ES-I3 (cell line): ENCODE results near the gene CRACR2B.

ENCODE experiments used
- H3K36me3 ChIP-seq: 2 replicates; pipeline ENCODE4 v1.6.1; 2013; ENCODE audit warnings: mild to moderate bottlenecking, low read length, control low read depth, moderate library complexity; ENCODE audit not compliant: insufficient read depth
- H3K4me1 ChIP-seq: 2 replicates; pipeline ENCODE4 v1.6.1; 2013; ENCODE audit warnings: mild to moderate bottlenecking, control low read depth, low read length; ENCODE audit not compliant: insufficient read depth
- H3K9ac ChIP-seq: 2 replicates; pipeline ENCODE4 v1.6.1; 2013; ENCODE audit warnings: low read depth, mild to moderate bottlenecking, low read length, moderate library complexity
- H3K9me3 ChIP-seq: 2 replicates; pipeline ENCODE4 v1.6.1; 2013; ENCODE audit warnings: mild to moderate bottlenecking, low read length, moderate library complexity; ENCODE audit not compliant: control insufficient read depth, insufficient read depth

Gene CRACR2B

DNA sequence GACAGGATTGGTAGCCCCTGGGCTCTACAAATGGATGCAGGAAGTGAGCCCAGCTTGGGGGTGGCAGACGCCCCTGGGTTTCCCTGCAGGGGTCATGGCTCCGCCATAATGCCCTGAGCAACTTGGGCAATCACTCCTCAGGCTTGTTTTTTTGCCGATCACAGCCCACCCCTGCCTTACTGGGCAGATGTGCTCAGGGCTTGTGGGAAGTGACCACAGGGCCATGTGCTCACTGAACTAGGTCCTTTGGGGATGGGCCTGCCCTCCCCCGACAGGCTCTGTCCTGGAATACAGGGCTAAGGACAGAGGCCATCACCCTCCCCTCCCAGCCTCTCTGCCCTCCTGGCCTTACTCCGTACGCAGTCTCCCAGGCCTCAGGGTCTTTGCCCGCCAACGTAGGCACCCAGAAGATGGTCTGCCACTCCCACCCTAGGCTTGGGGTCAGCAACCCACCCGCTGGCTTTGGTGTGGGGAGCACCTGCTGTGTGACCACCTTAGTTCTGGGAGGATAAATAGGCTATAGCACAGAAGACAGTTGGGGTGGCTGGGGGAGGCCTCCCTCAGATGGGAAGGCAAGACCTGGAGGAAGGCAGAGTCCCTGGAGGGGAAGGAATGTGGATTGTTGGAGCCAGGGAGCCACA, 14.1 kb upstream of the CRACR2B start:
- Histone ChIP-seq H3K9ac (no peak overlapping the region), H3K9me3 (no peaks in the 10 kb centered on the region), H3K36me3 (peaks cover 21% of the 10 kb centered on the region), H3K4me1 (peaks cover 9% of the 10 kb centered on the region; the same call in 1 of the 2 replicates)

DNA sequence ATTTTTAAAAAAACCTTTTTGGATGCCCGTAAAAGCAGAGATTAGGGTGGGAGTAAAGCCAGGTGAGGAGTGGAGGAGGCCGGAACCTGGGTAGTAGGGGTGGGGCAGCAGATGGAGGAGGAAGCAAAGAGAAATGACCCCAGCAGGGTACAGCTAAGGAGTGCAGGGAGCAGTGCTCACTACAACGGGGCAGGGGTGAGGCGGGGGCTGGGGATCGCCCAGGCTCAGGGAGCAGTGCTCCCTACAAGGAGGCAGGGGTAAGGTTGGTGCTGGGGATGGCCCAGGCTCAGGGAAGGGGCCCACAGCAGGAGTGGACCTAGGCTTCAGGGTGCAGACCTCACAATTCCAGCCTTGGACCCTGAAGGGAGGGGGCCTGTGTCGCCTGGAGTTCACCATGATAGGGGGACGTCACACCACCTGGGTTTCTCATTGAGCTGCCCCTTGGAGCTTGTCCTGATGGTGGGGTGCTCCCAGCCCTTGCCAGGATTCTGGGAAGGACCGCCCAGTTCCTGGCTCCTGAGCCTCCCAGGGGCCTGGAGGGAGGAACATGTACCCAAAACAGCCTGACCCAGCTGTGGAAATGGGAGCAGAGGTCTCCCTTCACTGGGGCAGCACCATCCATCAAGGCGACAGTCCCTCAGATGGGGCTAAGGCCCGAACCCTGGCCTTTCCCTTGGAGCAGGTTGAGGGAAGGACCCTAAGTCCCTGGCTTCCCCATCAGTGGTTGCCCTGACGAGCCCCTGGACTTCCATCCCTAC, 11.9 kb upstream of the CRACR2B start:
- Histone ChIP-seq H3K9ac (no peak overlapping the region), H3K9me3 (no peaks in the 10 kb centered on the region), H3K36me3 (peaks cover 19% of the 10 kb centered on the region), H3K4me1 (peaks cover 14% of the 10 kb centered on the region; the same call in 1 of the 2 replicates)

DNA sequence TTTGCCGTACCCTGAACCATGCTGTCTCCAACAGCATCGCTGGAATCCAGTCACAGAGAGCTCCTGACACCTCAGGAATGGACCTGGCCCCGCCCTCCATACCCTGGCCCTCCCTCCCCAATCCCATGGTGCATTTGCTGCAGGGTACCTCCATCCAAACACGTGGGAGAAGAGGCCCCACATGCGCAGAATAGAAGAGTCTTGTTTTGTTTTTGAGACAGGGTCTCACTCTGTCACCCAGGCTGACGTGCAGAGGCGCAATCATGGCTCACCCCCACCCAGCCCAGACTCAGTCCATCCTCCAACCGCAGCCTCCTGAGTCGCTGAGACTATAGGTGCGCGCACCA, 11.3 kb upstream of the CRACR2B start:
- Histone ChIP-seq H3K9ac (no peak overlapping the region), H3K4me1 (peaks cover 14% of the 10 kb centered on the region; the same call in 1 of the 2 replicates), H3K36me3 (peaks cover 14% of the 10 kb centered on the region; the same call in 1 of the 2 replicates), H3K9me3 (no peaks in the 10 kb centered on the region)

DNA sequence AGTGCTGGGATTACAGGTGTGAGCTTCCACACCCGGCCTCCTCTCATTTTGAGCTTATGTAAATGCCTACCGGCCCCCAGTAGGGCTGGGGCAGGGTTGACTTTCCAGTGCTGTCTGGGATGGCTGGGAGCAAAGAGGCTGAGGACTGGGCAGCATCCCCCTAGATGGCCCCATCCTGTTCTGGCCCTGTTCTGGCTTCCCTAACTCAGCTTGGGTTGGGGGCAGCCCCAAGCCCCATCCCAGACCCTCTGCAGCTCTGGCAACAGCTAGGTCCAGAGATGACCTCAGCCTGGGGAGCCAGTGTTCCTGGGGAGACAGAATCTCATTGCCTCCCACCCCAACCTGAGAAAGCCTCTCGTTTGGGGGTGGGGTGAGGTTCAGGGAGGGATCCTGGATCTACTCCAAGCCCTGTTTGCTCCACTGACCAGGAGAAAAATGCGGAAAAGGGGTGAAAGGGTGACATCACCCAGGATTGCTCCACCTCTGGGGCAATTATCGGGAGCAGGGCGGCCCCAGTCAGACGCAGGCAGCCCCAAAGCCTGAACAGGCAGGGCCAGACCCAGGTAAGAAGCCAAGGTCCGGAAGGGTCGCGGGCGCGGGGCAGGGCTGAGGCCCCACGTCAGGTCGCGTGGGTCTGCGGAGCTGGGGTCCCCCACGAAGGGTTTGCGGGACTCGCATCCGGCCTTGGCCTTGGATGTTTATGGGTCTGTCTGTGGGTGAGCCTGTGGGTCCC, 9.2 kb upstream of the CRACR2B start, which contains the start of gene PNPLA2:
Gene PNPLA2, plus strand, starts transcription at position 519 of the 733 bp plus-strand sequence. CDS start 805 bp downstream, outside the sequence.
- peaks cover 14% of the 10 kb centered on the region; the same call in 1 of the 2 replicates for H3K4me1 ChIP-seq
- no peaks in the 10 kb centered on the region for H3K36me3 ChIP-seq
- no peaks in the 10 kb centered on the region for H3K9me3 ChIP-seq
- H3K9ac ChIP-seq: peak within 1 kb of the TSS; percentile 88

DNA sequence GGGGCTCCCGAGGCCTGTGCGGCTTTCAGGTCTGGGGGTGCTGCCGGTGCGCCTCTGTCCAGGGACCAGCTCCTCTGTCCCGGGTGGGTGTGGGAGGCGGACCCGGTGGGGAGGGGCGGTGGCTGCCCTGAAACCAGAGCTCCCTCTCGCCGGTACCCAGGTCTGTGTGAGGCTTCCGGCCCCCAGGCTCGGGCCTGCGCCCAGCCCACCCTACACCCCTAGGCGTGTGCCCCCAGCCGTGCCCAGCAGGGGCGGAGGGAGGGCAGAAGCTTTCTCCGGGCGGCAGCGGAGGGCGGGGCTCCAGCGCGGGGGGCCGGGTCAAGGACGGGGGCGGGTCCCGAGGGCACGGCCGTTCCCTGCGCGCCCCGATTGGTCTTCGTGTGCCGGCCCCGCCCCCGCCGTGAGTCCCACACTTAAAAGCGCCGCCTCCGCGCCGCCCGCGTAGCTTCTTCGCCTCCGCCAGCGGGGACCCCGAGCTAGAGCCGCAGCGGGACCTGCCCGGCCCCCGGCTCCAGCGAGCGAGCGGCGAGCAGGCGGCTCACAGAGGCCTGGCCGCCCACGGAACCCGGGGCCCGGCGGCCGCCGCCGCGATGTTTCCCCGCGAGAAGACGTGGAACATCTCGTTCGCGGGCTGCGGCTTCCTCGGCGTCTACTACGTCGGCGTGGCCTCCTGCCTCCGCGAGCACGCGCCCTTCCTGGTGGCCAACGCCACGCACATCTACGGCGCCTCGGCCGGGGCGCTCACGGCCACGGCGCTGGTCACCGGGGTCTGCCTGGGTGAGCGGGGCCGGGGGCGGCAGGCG, 8.4 kb upstream of the CRACR2B start:
- H3K9me3 ChIP-seq: no peaks in the 10 kb centered on the region
- H3K4me1 ChIP-seq: peaks cover 14% of the 10 kb centered on the region; the same call in 1 of the 2 replicates
- H3K36me3 ChIP-seq: no peaks in the 10 kb centered on the region
- peak overlapping the region; percentile 88 for H3K9ac ChIP-seq

DNA sequence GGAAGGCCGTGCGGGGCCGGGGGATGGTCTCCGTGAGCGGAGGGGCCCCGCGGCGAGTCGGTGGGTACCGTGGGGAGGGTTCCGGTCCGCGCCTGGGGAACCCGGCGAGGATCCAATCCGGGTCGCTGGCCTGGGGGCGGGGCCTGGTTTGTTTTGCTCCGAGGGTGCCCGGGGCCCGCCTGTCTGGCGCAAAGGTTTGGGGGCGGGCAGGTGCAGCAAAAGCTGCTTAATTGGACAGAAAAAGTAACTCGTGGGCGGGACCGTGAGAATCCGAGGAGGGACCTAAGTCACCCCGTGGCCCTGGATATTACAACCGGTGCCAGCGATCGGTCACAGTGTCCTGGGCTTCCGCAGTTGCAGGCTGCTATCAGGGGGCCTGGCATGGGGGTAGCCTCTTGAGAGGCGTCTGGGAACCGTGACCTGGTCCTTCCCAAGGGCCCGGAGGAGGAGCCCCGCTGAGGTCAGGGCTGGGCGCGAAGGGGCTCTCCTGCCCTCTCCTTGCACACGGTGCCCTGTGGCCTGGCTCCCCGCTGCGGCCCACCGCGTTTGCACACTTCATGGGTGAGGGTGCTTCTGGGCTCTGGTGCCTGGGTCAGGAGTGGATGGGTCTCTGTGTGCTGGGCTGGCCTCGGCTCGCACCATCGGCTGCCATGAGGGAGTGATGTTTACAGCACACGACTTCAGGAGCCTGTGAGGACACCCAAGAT, 7.6 kb upstream of the CRACR2B start:
- Histone ChIP-seq H3K9me3 (no peaks in the 10 kb centered on the region), H3K4me1 (peaks cover 14% of the 10 kb centered on the region; the same call in 1 of the 2 replicates), H3K9ac (peak overlapping the region; percentile 88), H3K36me3 (no peaks in the 10 kb centered on the region)

DNA sequence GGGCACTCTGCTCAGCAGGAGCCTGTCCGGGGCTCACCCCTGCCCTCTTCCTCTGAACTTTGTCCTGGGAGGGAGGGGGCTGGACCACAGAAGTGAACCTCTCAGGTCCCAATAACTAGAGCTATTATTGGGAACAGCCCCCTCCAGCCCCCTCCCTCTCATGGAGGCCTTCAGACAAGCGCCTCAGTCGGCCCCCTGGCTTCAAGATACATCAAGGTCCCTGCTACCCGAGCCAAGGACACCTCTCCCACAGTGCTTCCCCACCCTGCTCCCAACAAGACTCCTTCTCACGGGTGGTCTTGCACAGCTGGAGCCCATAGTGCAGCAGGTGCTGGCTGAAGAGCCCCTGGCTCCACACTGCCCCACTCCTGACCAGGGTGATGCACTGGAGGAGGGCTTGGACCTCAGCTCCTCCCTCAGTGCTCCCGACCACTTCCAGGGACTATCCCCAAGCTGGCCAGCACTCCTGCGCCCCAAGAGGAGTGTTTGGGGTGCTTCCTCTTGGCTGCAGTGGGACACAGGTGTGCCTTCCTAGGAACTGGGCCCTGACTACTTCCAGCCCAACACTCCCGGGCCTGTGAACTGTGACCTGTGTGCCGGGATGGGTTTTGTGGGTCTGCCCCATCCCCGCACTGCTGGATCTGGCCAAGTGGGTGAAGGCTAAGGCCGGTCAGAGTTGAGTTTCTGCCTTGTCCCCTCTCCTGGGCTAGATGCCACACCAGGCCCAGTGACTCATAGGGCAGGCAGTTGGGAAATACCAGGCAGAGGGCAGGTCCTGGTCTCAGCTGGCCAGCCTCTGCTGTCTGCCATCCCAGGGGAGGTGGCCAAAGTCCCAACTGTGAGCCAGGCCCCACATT, 6.8 kb upstream of the CRACR2B start:
- no peaks in the 10 kb centered on the region for H3K9me3 ChIP-seq
- H3K9ac ChIP-seq: peak overlapping the region; percentile 88; the same call in 1 of the 2 replicates
- H3K4me1 ChIP-seq: peaks cover 14% of the 10 kb centered on the region; the same call in 1 of the 2 replicates
- H3K36me3 ChIP-seq: no peaks in the 10 kb centered on the region

DNA sequence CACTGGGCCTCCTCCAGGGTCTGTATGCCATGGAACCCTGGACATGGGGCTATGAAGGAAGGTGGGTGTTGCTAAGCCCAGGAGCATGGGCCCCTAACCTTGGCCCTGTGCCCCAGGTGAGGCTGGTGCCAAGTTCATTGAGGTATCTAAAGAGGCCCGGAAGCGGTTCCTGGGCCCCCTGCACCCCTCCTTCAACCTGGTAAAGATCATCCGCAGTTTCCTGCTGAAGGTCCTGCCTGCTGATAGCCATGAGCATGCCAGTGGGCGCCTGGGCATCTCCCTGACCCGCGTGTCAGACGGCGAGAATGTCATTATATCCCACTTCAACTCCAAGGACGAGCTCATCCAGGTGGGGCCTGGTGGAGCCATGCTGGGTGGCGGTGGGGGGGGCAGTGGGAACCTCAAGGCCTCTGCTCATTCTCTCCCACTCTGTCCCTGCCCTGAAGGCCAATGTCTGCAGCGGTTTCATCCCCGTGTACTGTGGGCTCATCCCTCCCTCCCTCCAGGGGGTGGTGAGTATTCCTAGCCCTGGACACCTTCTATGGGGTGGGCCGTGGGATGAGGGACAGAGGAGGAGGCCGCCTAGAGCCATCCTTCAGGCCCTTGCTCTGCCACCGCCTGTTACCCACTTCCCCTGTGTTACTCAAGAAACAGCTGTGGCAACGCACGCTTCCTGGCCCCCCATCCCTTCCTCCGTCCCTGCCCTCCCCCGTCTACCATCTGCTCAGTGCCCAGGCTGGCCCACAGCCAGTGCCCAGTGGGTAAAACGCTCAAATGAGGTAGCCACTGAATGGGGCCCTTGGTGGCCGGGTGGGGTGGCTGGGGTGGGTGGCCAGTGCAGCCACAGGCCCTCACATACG, 6.0 kb upstream of the CRACR2B start:
- Histone ChIP-seq H3K4me1 (peaks cover 11% of the 10 kb centered on the region; the same call in 1 of the 2 replicates), H3K36me3 (no peaks in the 10 kb centered on the region), H3K9ac (no peak overlapping the region)

DNA sequence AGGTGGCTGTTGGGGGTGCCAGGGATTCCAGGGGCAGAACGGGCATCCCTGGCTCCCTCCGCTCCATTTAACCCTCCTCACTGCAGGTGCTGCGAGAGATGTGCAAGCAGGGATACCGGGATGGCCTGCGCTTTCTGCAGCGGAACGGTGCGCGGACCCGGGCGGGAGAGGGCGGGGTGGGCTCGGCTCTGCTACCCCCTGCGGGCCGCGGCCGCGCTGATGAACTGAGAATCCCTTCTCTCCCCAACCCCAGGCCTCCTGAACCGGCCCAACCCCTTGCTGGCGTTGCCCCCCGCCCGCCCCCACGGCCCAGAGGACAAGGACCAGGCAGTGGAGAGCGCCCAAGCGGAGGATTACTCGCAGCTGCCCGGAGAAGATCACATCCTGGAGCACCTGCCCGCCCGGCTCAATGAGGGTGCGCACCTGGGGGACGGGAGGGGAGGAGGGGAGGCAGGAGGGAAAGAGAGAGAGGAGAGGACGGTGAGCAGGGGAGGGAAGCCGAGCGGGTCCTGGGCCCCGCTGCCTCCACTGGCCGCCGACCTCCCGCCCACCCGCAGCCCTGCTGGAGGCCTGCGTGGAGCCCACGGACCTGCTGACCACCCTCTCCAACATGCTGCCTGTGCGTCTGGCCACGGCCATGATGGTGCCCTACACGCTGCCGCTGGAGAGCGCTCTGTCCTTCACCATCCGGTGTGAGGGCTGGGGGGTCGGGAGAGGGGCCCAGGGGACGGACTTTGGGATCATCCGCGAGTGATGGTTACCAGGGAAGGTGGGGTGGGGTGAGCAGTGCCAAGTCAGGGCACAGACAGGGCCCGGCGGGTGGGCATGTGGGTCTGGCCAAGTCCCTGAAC, 4.1 kb upstream of the CRACR2B start:
- H3K36me3 ChIP-seq: no peaks in the 10 kb centered on the region
- no peak overlapping the region for H3K9ac ChIP-seq
- peaks cover 13% of the 10 kb centered on the region for H3K4me1 ChIP-seq
- no peaks in the 10 kb centered on the region for H3K9me3 ChIP-seq

More for the DNA sequence above, 6.0 kb upstream of the CRACR2B start:
- no peaks in the 10 kb centered on the region for H3K9me3 ChIP-seq

DNA sequence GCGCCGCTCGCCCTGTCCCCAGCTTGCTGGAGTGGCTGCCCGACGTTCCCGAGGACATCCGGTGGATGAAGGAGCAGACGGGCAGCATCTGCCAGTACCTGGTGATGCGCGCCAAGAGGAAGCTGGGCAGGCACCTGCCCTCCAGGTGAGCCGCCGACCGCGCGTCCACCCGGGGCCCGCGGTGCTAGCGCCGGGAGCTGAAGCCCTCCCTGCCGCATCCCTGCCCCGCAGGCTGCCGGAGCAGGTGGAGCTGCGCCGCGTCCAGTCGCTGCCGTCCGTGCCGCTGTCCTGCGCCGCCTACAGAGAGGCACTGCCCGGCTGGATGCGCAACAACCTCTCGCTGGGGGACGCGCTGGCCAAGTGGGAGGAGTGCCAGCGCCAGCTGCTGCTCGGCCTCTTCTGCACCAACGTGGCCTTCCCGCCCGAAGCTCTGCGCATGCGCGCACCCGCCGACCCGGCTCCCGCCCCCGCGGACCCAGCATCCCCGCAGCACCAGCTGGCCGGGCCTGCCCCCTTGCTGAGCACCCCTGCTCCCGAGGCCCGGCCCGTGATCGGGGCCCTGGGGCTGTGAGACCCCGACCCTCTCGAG, 3.3 kb upstream of the CRACR2B start:
- Histone ChIP-seq H3K9ac (no peak overlapping the region), H3K4me1 (peaks cover 11% of the 10 kb centered on the region), H3K36me3 (no peaks in the 10 kb centered on the region), H3K9me3 (no peaks in the 10 kb centered on the region)

DNA sequence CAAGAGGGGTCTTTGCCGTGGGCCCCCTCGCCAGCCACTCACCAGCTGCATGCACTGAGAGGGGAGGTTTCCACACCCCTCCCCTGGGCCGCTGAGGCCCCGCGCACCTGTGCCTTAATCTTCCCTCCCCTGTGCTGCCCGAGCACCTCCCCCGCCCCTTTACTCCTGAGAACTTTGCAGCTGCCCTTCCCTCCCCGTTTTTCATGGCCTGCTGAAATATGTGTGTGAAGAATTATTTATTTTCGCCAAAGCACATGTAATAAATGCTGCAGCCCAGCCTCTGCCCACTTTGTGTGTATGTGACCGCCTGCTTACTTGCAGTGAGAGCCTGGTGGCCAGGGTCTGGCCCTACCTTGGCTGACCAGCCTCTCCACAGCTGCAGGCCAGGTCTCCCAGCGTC, 2.8 kb upstream of the CRACR2B start:
- Histone ChIP-seq H3K9me3 (no peaks in the 10 kb centered on the region), H3K9ac (no peak overlapping the region), H3K36me3 (no peaks in the 10 kb centered on the region), H3K4me1 (peaks cover 11% of the 10 kb centered on the region)
